Lower leg skin (tissue), 4 donors: ENCODE data around the gene PRELID1. TPM values are rescaled to one million over a fixed set of nuclear protein-coding genes. Genes with fewer than 3 reads are reported as not detected.

Experiments
- DNase-seq, 2 donors: peaks; one replicate each; pipeline ENCODE4 v3.0.0-alpha.2; 2019; ENCODE audit warnings: low spot score in 2 of 2
- H3K4me3 ChIP-seq: fragments of 200-600 bp; sonication (generic); 2 replicates; pipeline ENCODE4 v1.5.1; 2017; ENCODE audit warnings: mild to moderate bottlenecking, low read depth; ENCODE audit not compliant: poor library complexity, severe bottlenecking
- POLR2A ChIP-seq, 2 donors: fragments of 450-650 bp; IDR thresholded peaks; one replicate each; pipeline ENCODE4 v1.6.1; 2016 to 2017; ENCODE audit warnings: antibody characterized with exemption in 2 of 2, mild to moderate bottlenecking in 1 of 2, moderate library complexity in 1 of 2
- WGBS, 2 donors: methylation state at CpG; one replicate each; pipeline ENCODE4 v1.1.5; 2018; 5-methylcytosine and 5-hydroxymethylcytosine counted together
- intact Hi-C: fragments of 100-400 bp; cut with DNase I; formaldehyde crosslinking; loops from one replicate; pipeline ENCODE4 v1.15.0; 2023; ENCODE audit warnings: low total_unique reads
- total RNA-seq, 4 donors: library from RNA; depleted of rRNA; stranded (reverse); fragments of >200 nt; gene quantifications; one replicate each; pipeline ENCODE4 v1.1.0, GENCODE V29; 2016
- TF ChIP-seq, protein P1 (sequence below), 3 donors: fragments of 450-650 bp; IDR thresholded peaks; one replicate each; pipeline ENCODE4 v1.5.1; 2016; ENCODE audit warnings: antibody characterized with exemption in 3 of 3, mild to moderate bottlenecking in 3 of 3, moderate library complexity in 2 of 3

PRELID1 gene
- total RNA-seq, 4 donors from 2014 or later, result 60.7 to 122 (median 96.7) TPM

- H3K4me3 ChIP-seq, result no peak overlapping the region
- DNase-seq, result no peak
- intact Hi-C loops, result no loop called here
- TF ChIP-seq POLR2A (IDR thresholded peaks at IDR 0.05), result no peak
- TF ChIP-seq, protein P1, sequence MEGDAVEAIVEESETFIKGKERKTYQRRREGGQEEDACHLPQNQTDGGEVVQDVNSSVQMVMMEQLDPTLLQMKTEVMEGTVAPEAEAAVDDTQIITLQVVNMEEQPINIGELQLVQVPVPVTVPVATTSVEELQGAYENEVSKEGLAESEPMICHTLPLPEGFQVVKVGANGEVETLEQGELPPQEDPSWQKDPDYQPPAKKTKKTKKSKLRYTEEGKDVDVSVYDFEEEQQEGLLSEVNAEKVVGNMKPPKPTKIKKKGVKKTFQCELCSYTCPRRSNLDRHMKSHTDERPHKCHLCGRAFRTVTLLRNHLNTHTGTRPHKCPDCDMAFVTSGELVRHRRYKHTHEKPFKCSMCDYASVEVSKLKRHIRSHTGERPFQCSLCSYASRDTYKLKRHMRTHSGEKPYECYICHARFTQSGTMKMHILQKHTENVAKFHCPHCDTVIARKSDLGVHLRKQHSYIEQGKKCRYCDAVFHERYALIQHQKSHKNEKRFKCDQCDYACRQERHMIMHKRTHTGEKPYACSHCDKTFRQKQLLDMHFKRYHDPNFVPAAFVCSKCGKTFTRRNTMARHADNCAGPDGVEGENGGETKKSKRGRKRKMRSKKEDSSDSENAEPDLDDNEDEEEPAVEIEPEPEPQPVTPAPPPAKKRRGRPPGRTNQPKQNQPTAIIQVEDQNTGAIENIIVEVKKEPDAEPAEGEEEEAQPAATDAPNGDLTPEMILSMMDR (IDR thresholded peaks at IDR 0.05), result no peak
- WGBS, 2 donors, result 74 to 77% methylated on average over 1 of the region's 1 CpG
Observed at GRCh38 chr5:177355162-177355867, 51.7 kb downstream of the PRELID1 start.

DNA sequence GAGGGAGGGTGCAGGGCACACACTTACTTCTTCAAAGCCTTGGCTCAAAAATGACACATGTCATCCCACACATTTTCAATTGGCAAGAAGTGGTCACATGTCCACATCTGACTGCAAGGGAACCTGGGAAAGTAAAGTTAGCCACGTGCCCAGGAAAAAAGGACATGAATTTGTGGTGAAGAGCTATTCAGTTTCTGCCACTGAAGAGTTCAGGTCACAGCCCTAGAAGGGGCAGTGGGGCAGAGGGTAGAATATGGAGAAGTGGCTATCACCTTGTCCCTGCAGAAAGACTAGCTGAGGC lies 52.2 kb downstream of the PRELID1 start:
- no peak overlapping the region for H3K4me3 ChIP-seq
- TF ChIP-seq, protein P1 (IDR thresholded peaks at IDR 0.05), result no peak
- no peak for TF ChIP-seq POLR2A (IDR thresholded peaks at IDR 0.05)
- 27 to 30% methylated on average over 1 of the region's 1 CpG for WGBS, 2 donors
- intact Hi-C loops, result no loop called here
- no peak for DNase-seq

Other genes starting within 250 kb of the PRELID1 start
- 1 to 10 TPM in 2 of 4 donors, under 1 TPM in 2; 0.13 to 8.0 (median 1.1) TPM for gene FGFR4, start 216.9 kb upstream of the PRELID1 start, total RNA-seq
- gene NSD1, start 170.0 kb upstream of the PRELID1 start, total RNA-seq, result 10 to 100 TPM; 25.1 to 36.8 (median 34.2) TPM
- gene RAB24, start 80 bp upstream of the PRELID1 start, total RNA-seq, result 10 to 100 TPM; 52.2 to 98.5 (median 73.7) TPM
- 10 to 100 TPM in 2 of 4 donors, 1 to 10 TPM in 2; 4.9 to 19.8 (median 13.2) TPM for gene MXD3, start 8.1 kb downstream of the PRELID1 start, total RNA-seq
- 100 to 1,000 TPM; 139 to 191 (median 166) TPM for gene LMAN2, start 47.9 kb downstream of the PRELID1 start, total RNA-seq
- 10 to 100 TPM; 28.6 to 38.3 (median 37.2) TPM for gene RGS14, start 54.1 kb downstream of the PRELID1 start, total RNA-seq
- gene SLC34A1, start 80.6 kb downstream of the PRELID1 start, total RNA-seq, result under 1 TPM in 2 of 4 donors, not detected in 2; 0.12 to 0.39 TPM
- gene PFN3, start 96.9 kb downstream of the PRELID1 start, total RNA-seq, result not detected
- gene F12, start 105.8 kb downstream of the PRELID1 start, total RNA-seq, result 10 to 100 TPM in 2 of 4 donors, 1 to 10 TPM in 2; 1.9 to 14.5 (median 10.1) TPM
- 10 to 100 TPM; 29.5 to 56.7 (median 38.1) TPM for gene GRK6, start 122.9 kb downstream of the PRELID1 start, total RNA-seq
- gene PRR7, start 143.0 kb downstream of the PRELID1 start, total RNA-seq, result 10 to 100 TPM in 1 of 4 donors, 1 to 10 TPM in 3; 5.4 to 10.2 (median 8.0) TPM
- 10 to 100 TPM; 14.0 to 65.5 (median 27.6) TPM for gene DBN1, start 169.8 kb downstream of the PRELID1 start, total RNA-seq
- gene PDLIM7, start 193.8 kb downstream of the PRELID1 start, total RNA-seq, result 10 to 100 TPM; 11.8 to 31.7 (median 23.5) TPM
- 1 to 10 TPM; 1.5 to 4.0 (median 2.0) TPM for gene DOK3, start 206.0 kb downstream of the PRELID1 start, total RNA-seq
- 100 to 1,000 TPM in 1 of 4 donors, 10 to 100 TPM in 3; 70.7 to 108 (median 88.6) TPM for gene DDX41, start 213.2 kb downstream of the PRELID1 start, total RNA-seq